HG03565 (cell line): ENCODE measurements around the gene WFDC12.

Experiments
- ATAC-seq: cut with Tn5 transposase; IDR thresholded peaks from one replicate; pipeline ENCODE4 v1.9.1; 2021; ENCODE audit warnings: mild to moderate bottlenecking, moderate library complexity; ENCODE audit not compliant: unreplicated experiment

WFDC12 gene

DNA sequence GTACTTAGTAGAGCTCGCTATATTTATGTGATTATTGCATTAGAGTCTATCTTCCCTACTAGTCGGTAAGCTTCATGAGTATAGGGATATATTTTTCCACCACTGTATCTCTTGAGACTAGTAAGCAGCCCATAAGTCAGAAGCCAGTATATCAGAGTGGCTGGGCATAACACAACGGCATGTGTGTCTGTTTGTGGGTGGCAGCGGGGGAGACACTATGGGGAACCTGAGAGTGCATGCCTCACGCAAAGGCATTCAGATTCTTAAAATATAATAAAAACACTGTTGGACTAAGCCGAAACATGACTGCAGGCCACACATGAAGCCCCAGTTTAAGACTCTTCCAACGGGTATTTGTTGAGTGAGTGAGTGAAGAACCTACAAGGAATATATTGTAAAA is 31.4 kb downstream of the WFDC12 start:
- ATAC-seq: no peak

DNA sequence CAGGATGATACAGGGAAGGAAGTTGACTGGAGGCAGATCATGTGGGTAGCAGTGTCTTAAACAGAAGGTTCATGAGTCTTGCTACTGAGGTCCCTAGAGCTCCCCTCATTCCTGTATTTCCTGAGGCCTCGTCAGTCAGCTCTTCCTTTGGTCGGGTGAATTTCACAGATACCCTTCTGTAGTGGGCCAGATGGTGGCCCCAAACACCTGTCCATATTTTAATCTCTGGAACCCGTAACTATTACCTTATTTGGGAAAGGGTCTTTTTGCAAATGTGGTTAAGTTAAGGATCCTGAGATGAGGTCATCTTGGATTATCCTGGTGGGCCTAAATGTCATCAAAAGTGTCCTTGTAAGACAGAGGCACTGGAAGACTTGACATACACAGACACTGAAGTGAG is 32.9 kb downstream of the WFDC12 start:
- no peak for ATAC-seq

DNA sequence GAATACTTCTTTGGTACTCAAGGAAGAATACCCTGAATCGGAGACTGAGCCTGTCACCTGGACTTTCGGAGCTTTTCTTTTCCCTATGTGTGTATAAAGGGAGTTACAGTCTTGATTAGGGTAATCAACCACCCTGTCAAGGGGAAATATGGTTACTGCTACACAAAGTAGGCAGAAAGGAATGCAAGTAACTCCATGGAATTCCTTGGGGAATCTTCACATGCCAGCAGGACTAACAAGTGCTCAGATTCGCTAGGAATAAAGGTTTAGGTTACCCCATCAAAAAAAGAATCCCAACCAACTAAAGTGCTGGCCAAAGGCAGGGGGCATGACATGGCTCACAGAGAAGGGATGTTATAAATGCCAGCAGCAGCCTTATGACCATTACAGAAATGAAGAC is 33.8 kb downstream of the WFDC12 start:
- ATAC-seq: no peak

DNA sequence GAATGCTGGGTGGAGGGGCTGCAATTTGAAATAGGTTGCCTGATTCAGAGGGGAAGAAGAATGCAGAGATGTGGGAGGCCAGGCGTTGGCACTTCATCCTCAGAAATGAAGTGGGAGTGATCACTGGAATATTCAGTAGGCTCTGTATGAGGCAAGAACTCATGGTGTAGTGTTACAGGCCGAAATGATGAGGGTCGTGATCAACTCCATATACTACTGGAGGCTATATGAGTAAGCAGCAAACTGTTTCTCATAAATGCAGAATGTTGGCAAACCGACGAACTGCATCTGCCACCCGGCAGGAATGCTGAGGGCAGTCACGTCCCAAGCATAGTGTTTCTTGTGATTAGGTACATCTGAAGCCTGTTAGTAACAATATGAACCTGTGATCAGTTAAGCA is 36.0 kb downstream of the WFDC12 start:
- ATAC-seq: no peak

DNA sequence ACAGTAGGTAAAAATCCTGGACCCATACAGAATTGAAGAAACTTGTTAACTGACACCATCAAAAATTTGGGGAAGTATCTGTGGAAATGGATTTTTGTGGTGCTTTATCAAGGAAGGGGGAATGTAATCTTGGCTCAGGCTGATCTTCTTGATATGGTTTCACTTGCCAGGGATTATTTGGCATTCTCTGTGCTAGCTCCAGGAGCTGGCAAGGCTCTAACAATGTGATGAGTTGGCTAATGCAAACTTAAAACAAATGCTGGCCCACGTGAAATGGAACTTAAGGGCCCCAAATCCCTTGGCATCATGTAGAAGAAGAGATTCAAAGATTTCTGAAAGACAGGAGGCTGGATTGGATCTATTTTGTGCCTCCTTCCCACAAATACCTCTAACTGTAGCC is 36.5 kb downstream of the WFDC12 start:
- ATAC-seq: no peak

DNA sequence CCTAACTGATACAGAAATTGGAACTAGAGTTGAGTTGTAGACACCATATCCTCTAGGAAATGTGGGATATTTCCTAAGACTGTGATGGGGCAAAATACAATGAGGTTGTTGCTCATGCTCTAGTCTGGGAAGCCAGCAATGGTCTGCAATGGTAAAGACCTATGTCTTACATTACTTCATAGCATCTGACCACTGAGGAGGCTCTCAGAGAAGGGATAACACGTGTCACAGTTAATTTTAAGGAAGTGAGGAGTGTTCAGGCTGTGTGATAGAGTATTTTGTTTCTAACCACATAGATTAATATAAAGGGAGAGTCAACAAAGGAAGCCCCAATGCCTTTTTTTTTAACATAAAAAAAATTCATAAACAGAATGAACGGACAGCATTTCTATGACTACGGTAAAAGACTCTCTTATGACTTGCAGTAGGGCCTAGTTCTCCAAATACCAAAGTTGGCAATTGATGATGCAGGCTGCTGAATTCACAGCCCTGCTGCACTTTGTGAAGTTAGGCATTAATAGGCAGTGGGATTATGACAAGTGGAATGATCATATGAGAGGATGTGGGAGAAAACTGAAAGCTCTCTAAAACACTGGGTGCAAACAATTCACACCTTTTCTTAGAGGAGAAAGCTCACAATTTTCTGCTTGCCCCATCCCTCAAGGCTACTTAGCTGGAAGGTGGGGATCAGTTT is 37.0 kb downstream of the WFDC12 start:
- no peak for ATAC-seq

DNA sequence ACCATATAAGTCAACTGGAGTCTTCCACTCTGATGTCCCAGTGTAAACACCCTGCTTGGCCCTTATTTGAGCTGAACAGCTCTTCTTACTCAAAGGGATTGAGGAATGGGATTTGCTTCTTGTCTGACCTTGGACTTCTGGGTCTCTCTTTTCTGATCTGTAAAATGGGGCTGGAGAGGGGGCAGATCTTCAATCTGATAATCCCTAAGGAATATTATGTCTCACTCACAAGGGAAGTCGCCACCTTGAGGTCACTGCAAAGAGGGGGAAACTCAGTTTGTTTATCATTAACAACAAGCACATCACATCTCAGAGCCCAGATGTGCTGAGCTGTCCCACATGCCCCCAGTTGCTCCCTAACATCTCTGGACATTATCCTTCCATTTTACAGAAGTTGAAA is 38.4 kb downstream of the WFDC12 start:
- ATAC-seq: no peak

DNA sequence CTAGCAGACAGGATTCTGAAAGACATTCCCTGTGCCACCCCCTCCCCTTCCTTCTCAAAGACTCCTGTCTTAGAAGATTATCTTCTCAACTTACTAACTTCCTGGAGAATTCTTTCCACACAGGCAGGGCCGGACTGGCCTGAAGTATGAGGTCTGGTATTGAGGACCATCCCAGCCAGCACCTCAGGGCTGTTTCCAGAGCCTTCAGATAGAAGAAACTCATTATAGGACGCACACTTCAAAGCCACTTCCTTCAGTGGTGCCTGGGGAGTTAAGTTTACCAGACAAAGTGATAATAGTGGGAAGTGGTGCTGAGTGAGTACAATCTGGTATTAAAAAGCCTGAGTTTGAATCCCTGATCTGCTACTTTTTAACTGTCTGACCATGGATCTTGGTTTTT is 39.0 kb downstream of the WFDC12 start:
- ATAC-seq: no peak

DNA sequence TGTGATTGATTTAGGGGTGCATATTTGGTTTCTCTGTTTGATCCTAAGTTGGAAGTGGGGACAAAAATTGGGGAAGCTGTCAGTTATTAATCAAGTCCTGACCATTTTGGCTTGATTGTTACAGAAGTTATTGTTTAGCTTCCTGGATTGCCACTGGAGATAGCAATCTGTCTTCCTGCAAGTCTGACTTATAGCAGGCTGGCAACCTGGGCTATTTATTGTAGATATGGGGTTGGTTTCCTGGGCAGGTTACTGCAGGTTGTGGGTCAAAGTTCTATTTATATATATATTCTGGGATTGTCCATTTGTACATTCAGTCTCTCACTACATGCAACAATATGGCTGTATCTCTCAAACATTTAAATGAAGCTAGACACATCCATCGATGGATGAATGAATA is 41.1 kb downstream of the WFDC12 start:
- no peak for ATAC-seq

DNA sequence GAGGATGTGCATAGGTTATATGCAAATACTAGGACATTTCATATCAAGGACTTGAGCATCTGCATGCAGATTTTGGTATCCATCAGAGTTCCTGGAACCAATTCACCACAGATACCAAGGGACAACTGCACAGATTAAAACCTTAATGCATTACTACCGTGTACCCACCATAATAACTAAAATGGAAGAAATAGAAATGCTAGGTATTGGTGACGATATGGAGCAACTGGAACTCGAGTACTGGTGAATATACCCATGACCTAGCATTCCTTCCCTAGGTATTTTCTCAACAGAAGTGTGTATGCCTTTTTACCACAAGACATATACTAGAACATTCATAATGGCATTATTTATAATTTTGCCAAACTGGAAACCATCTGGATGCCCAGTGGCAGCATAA is 41.8 kb downstream of the WFDC12 start:
- no peak for ATAC-seq

DNA sequence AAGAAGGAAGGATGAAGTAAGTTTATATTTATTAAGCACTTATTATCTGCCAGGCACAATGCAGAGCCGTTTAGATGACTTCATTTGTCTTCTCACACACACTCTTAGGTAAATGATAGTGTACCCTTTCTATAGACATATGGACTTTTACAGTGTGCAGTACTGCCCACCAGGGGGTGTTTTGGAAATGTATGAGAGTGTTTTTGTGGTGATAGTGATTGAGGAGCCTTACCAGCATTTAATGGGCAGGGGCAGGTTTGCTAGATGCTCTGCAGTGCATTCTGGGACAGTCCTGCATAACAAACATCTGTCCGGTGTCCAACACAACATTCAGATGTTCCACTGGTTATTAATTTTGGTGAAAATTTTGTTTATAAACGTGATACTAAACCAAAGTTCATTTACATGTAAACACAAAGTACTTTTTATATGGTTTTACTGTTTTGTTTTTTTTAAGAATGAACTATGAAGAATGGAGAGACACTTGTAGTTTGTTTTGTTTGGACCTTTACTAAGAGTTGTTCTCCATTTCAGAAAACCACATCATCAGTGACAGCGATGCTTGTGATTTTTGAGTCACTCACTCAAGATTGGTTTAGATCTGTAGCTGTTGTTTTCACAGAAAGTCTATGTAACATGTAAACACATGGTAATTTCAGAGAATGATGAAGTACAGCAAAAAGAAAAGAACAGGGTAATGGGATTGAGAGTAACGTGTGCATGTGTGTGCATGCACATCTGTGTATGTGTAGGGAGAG is 43.2 kb downstream of the WFDC12 start:
- no peak for ATAC-seq

DNA sequence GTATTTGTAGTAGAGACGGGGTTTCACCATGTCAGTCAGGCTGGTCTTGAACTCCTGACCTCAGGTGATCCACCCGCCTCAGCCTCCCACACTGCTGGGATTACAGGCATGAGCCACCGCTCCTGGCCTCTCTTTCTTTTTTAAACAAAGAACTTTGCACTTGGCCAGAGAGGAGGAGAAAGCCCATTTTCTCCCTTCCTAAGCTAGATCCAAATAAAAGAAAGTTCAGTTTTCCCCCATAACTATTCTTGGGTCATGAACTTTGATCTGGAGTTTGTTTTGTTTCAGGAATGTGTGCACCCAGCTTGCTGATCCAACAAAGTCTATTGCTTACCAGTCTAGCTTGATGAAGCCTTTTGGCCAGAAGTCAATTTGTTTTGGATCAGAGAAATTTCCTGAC is 46.7 kb downstream of the WFDC12 start:
- ATAC-seq: no peak
